DMS79 treated with DMSO at 0.1 percent for 48 hours (cell line): ENCODE data around the gene JUNB.
"Not testable (repeated sequence)": the region's sequence is repeated elsewhere in the genome, so short reads cannot be mapped to it uniquely, and the experiment has no call there.

Source experiments
- DNase-seq: peaks from one replicate; lab custom pipeline; 2025; lab: John Stamatoyannopoulos, UW

JUNB gene

GRCh38 chr19:12789098-12789903, 2.0 kb upstream of the JUNB start:
- DNase-seq, result peak; percentile 46

- peak; percentile 94 for DNase-seq
These were observed 1.2 kb upstream of the JUNB start for GRCh38 chr19:12789904-12790619.

- DNase-seq, result peak; percentile 32
These were observed 500 bp upstream of the JUNB start for GRCh38 chr19:12790628-12791344.

GRCh38 chr19:12792051-12792852, 966 bp downstream of the JUNB start:
- DNase-seq, result peak; percentile 80

- peak; percentile 47 for DNase-seq
These were observed 1.6 kb downstream of the JUNB start for GRCh38 chr19:12792853-12793289.

GRCh38 chr19:12793290-12794195, 2.3 kb downstream of the JUNB start:
- DNase-seq, result peak; percentile 91

GRCh38 chr19:12794196-12794941, 3.1 kb downstream of the JUNB start:
- DNase-seq, result peak; percentile 25

- no peak for DNase-seq
These were observed 3.7 kb downstream of the JUNB start for GRCh38 chr19:12794971-12795381.

GRCh38 chr19:12796146-12797071, 5.1 kb downstream of the JUNB start:
- DNase-seq, result peak; percentile 88

GRCh38 chr19:12797141-12797587, 5.9 kb downstream of the JUNB start:
- DNase-seq, result no peak

GRCh38 chr19:12797607-12798006, 6.3 kb downstream of the JUNB start:
- DNase-seq, result not testable (repeated sequence)

- no peak for DNase-seq
These were observed 8.6 kb downstream of the JUNB start for GRCh38 chr19:12799742-12800465.

- DNase-seq, result no peak
These were observed 9.1 kb downstream of the JUNB start for GRCh38 chr19:12800466-12800770.

- peak; percentile 8 for DNase-seq
These were observed 9.7 kb downstream of the JUNB start for GRCh38 chr19:12800923-12801465.

GRCh38 chr19:12801466-12802266, 10.4 kb downstream of the JUNB start, which contains the start of the genes PRDX2 and THSD8:
PRDX2 (minus strand) TSS chr19:12801800; CDS start chr19:12801261, 539 bp downstream.
THSD8 (plus strand) TSS chr19:12802069; CDS start chr19:12802072, 3 bp downstream.
- peak; percentile 85 for DNase-seq

GRCh38 chr19:12802267-12803106, 11.2 kb downstream of the JUNB start:
- DNase-seq, result no peak
